Endothelial cell of umbilical vein (primary cell): Measurements from ENCODE around the gene POU5F1. TPM values are rescaled to one million over a fixed set of nuclear protein-coding genes. Genes with fewer than 3 reads are reported as not detected.

ENCODE experiments used
- BruUV-seq: library from RNA; stranded (reverse); fragments of 400-500 nt; replicated peaks from 2 replicates; lab custom pipeline; 2021; lab: Mats Ljungman, UMichigan
- CTCF ChIA-PET: fragments of 300-600, 350-600 bp; sonication (Branson Sonifier 250); formaldehyde crosslinking; loops from one replicate; lab custom pipeline; 2021; ENCODE audit warnings: antibody characterized with exemption, inconsistent platforms; lab: Charles Lee
- POLR2A ChIA-PET: fragments of 300-600, 350-600 bp; sonication (Branson Sonifier 250); formaldehyde crosslinking; loops from one replicate; lab custom pipeline; 2021; ENCODE audit warnings: antibody characterized with exemption, inconsistent platforms; lab: Charles Lee
- DNase-seq: peaks from one replicate; pipeline ENCODE4 v3.0.0-alpha.2; 2011; ENCODE audit warnings: low read depth, low spot score
- FAIRE-seq: peaks from 2 replicates; lab custom pipeline; 2011; peaks lifted over from hg19 to GRCh38; lab: Jason Lieb, UNC
- H2AFZ ChIP-seq: 2 replicates; pipeline ENCODE4 v1.6.0; 2012; ENCODE audit warnings: low read depth, low read length, control low read depth, inconsistent platforms
- H3K27ac ChIP-seq: 2 replicates; pipeline ENCODE4 v1.5.1; 2011; ENCODE audit warnings: low read depth, mild to moderate bottlenecking, control low read depth, low read length, moderate library complexity; ENCODE audit not compliant: insufficient read depth
- H3K27me3 ChIP-seq, 2 experiments: 2 replicates each; pipeline versions ENCODE4 v1.6.0 to v1.6.1; 2011; ENCODE audit warnings: low read length in 2 of 2, mixed read lengths in 1 of 2; ENCODE audit not compliant: control insufficient read depth in 2 of 2, insufficient read depth in 2 of 2
- H3K36me3 ChIP-seq, 2 experiments: 2 replicates in 1 of 2; 3 replicates in 1 of 2; pipeline ENCODE4 v1.5.1; 2011; ENCODE audit warnings: low read length in 2 of 2, mild to moderate bottlenecking in 1 of 2, moderate library complexity in 1 of 2; ENCODE audit not compliant: control insufficient read depth in 2 of 2, insufficient read depth in 2 of 2; ENCODE audit errors: extremely low read depth in 1 of 2
- H3K4me1 ChIP-seq: 3 replicates; pipeline ENCODE4 v1.5.1; 2011; ENCODE audit warnings: mild to moderate bottlenecking, low read length; ENCODE audit not compliant: control insufficient read depth, insufficient read depth; ENCODE audit errors: extremely low read depth
- H3K4me2 ChIP-seq: 2 replicates; pipeline ENCODE4 v1.6.1; 2011; ENCODE audit warnings: low read length, control low read depth, mixed read lengths; ENCODE audit not compliant: insufficient read depth
- H3K4me3 ChIP-seq, 3 experiments: fragments of 200-600 bp in 1 of 3; sonication (generic), shearing (Covaris generic) in 1 of 3; replicated peaks in 1 of 3; 2 replicates each; pipeline ENCODE4 v1.5.1; 2011 to 2016; ENCODE audit warnings: control low read depth in 3 of 3, low read length in 3 of 3, mild to moderate bottlenecking in 2 of 3, inconsistent platforms in 1 of 3, low read depth in 1 of 3, moderate library complexity in 1 of 3; ENCODE audit not compliant: insufficient read depth in 1 of 3
- H3K79me2 ChIP-seq: 2 replicates; pipeline ENCODE4 v1.6.0; 2012; ENCODE audit warnings: low read length, inconsistent platforms; ENCODE audit not compliant: control insufficient read depth, insufficient read depth
- H3K9ac ChIP-seq: replicated peaks from 2 replicates; pipeline ENCODE3; 2011; ENCODE audit warnings: low read length, control low read depth; ENCODE audit not compliant: insufficient read depth; ENCODE audit errors: extremely low read depth
- H3K9me1 ChIP-seq: replicated peaks from 3 replicates; pipeline ENCODE4 v1.6.0; 2011; ENCODE audit warnings: mild to moderate bottlenecking, low read length; ENCODE audit not compliant: control insufficient read depth, insufficient read depth; ENCODE audit errors: extremely low read depth
- H3K9me3 ChIP-seq: replicated peaks from 2 replicates; pipeline ENCODE4 v1.5.1; 2012; ENCODE audit warnings: low read length, inconsistent platforms; ENCODE audit not compliant: control insufficient read depth, insufficient read depth
- H4K20me1 ChIP-seq: replicated peaks from 2 replicates; pipeline ENCODE3; 2011; ENCODE audit warnings: mild to moderate bottlenecking, low read length; ENCODE audit not compliant: control insufficient read depth, insufficient read depth; ENCODE audit errors: extremely low read depth
- CTCF ChIP-seq, 2 donors: IDR thresholded peaks; 1 replicate in 1 of 2; 2 replicates in 1 of 2; pipeline ENCODE4 v1.5.1; 2011; ENCODE audit warnings: low read length in 2 of 2, mild to moderate bottlenecking in 2 of 2, moderate library complexity in 2 of 2, control low read depth in 1 of 2, inconsistent platforms in 1 of 2, low read depth in 1 of 2; ENCODE audit not compliant: insufficient read depth in 1 of 2; ENCODE audit errors: extremely low read depth in 1 of 2
- EZH2 ChIP-seq: IDR thresholded peaks from 2 replicates; pipeline ENCODE4 v1.6.1; 2012; ENCODE audit warnings: borderline replicate concordance, low read depth, mild to moderate bottlenecking, moderate library complexity, low read length, inconsistent platforms; ENCODE audit not compliant: severe bottlenecking
- FOS ChIP-seq: IDR thresholded peaks from 2 replicates; pipeline ENCODE4 v1.6.1; 2011; ENCODE audit warnings: mild to moderate bottlenecking, low read length, moderate library complexity, borderline replicate concordance; ENCODE audit not compliant: insufficient read depth
- GATA2 ChIP-seq: IDR thresholded peaks from 2 replicates; pipeline ENCODE4 v1.7.0; 2011; ENCODE audit warnings: low read depth, mild to moderate bottlenecking, moderate library complexity, mixed read lengths, low read length; ENCODE audit not compliant: insufficient read length, insufficient read depth
- JUN ChIP-seq: IDR thresholded peaks from 2 replicates; pipeline ENCODE4 v1.6.1; 2011; ENCODE audit warnings: borderline replicate concordance, low read depth; ENCODE audit not compliant: insufficient read length, insufficient read depth
- MAX ChIP-seq: IDR thresholded peaks from 2 replicates; pipeline ENCODE4 v1.6.1; 2011; ENCODE audit not compliant: insufficient read depth, insufficient read length
- MYC ChIP-seq: IDR thresholded peaks from one replicate; pipeline ENCODE4 v1.6.1; 2011; ENCODE audit warnings: mild to moderate bottlenecking, low read depth, low read length
- POLR2AphosphoS5 ChIP-seq: IDR thresholded peaks from 2 replicates; pipeline ENCODE4 v1.6.1; 2012; ENCODE audit warnings: low read depth, mild to moderate bottlenecking, control low read depth, low read length, moderate library complexity; ENCODE audit not compliant: insufficient read depth
- dilution Hi-C: fragments of 300-500 bp; cut with MboI; formaldehyde crosslinking; loops from one replicate; pipeline ENCODE4 v1.15.0; 2019; ENCODE audit warnings: low sequenced_read_pairs; ENCODE audit not compliant: extremely low pct_ligation_motif_present
- intact Hi-C: fragments of 100-400 bp; cut with micrococcal nuclease; formaldehyde crosslinking; loops from one replicate; pipeline ENCODE4 v1.10.0; 2022
- polyA plus RNA-seq, 4 experiments: library from polyadenylated mRNA; depleted of rRNA in 3 of 4; stranded (reverse) in 3 of 4; unstranded in 1 of 4; fragments of >200 nt; gene quantifications; 2 replicates each; pipeline versions ENCODE4 v1.2.1 to v1.2.3, GENCODE V29; 2011 to 2012; ENCODE audit warnings: missing spikeins in 1 of 4
- total RNA-seq: library from RNA; stranded (reverse); gene quantifications from 2 replicates; pipeline ENCODE4 v1.2.3, GENCODE V29; 2021

POU5F1 gene
- total and polyA plus RNA-seq, 2 donors (not counting 3 experiments of a cell fraction or from before 2014, with no cell fraction given) = 0.63 TPM; not detected in 1

- H3K9me3 ChIP-seq = no peaks in the 10 kb centered on the region
- H3K27ac ChIP-seq = peak overlapping the region; percentile 23
- H3K79me2 ChIP-seq = peaks cover 15% of the 10 kb centered on the region
- dilution Hi-C loops = no loop called here
- DNase-seq (no peak), FAIRE-seq (peak; percentile 49)
- peak overlapping the region; percentile 62 to 90 (median 90) for H3K4me3 ChIP-seq
- TF ChIP-seq EZH2 = no peak
- TF ChIP-seq CTCF (IDR thresholded peaks at IDR 0.05; ENCODE audit: extremely low read depth in 1 of 2, insufficient read depth in 1 of 2, low read depth in 1 of 2, low read length in 2 of 2) = peak in 1 of 2 donors; percentile 10
- no peak for TF ChIP-seq MYC
- no peak for TF ChIP-seq GATA2
- TF ChIP-seq JUN = no peak
- TF ChIP-seq POLR2AphosphoS5 = no peak
- TF ChIP-seq MAX = no peak
- TF ChIP-seq FOS = no peak
- no peaks in the 10 kb centered on the region for H3K36me3 ChIP-seq
- POLR2A ChIA-PET = interaction anchor here (1.3 kb wide), 1 partner anchor 11 kb away, joined by 3 read pairs; no protein-coding TSS in a partner anchor
- peak overlapping the region; percentile 97 for H3K4me2 ChIP-seq
- no peaks in the 10 kb centered on the region for H3K27me3 ChIP-seq
- BruUV-seq = TSS peak; percentile 47
- no peaks in the 10 kb centered on the region for H3K9me1 ChIP-seq
- CTCF ChIA-PET = interaction anchor here (0.7 to 3.7 kb wide), 13 partner anchors 10 to 331 kb away, joined by 3 to 16 read pairs (median 3); partner anchors contain the start of gene PSORS1C2
- H2AFZ ChIP-seq = peak overlapping the region; percentile 86
- H3K9ac ChIP-seq = peak overlapping the region; percentile 68
- H4K20me1 ChIP-seq = no peaks in the 10 kb centered on the region
- intact Hi-C loops = loop anchor here (1.0 kb wide), 3 partner anchors 21 to 37 kb away; no protein-coding TSS in a partner anchor
- H3K4me1 ChIP-seq = peaks cover 12% of the 10 kb centered on the region
Measured at GRCh38 chr6:31158863-31159855, 11.3 kb downstream of the POU5F1 start.
